Prostate gland (tissue), 2 donors: Measurements from ENCODE around the gene VEGFB.
A peak's percentile ranks its signal among the peaks of the same experiment; 100 is the strongest.

Experiments used
- POLR2A ChIP-seq: fragments of 450-650 bp; IDR thresholded peaks from one replicate; pipeline ENCODE4 v1.6.1; 2016; ENCODE audit warnings: antibody characterized with exemption, mild to moderate bottlenecking
- TF ChIP-seq, protein P1 (sequence below), 4 experiments: fragments of 200-600 bp in 2 of 4; fragments of 450-650 bp in 2 of 4; sonication (generic) in 2 of 4; IDR thresholded peaks; 1 replicate in 3 of 4; 2 replicates in 1 of 4; pipeline ENCODE4 v1.5.1; 2016 to 2019; ENCODE audit warnings: antibody characterized with exemption in 4 of 4, mild to moderate bottlenecking in 2 of 4, moderate library complexity in 2 of 4

DNA sequence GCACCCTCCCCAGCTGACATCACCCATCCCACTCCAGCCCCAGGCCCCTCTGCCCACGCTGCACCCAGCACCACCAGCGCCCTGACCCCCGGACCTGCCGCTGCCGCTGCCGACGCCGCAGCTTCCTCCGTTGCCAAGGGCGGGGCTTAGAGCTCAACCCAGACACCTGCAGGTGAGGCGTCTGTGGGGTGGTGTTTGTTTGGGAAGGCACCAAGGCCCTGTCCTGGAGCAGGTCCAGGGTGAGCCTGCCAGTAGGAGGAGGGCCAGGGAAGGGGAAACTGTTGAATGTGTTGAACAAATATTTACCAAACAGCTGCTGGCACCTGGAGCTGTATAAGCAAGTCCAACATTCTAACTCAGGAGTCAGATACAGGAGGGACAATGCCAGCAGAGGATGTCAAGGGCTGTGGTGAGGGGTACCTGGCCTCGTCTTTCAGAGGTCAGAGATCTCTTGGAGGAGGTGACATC, 3.1 kb downstream of the VEGFB start:
- TF ChIP-seq, protein P1, sequence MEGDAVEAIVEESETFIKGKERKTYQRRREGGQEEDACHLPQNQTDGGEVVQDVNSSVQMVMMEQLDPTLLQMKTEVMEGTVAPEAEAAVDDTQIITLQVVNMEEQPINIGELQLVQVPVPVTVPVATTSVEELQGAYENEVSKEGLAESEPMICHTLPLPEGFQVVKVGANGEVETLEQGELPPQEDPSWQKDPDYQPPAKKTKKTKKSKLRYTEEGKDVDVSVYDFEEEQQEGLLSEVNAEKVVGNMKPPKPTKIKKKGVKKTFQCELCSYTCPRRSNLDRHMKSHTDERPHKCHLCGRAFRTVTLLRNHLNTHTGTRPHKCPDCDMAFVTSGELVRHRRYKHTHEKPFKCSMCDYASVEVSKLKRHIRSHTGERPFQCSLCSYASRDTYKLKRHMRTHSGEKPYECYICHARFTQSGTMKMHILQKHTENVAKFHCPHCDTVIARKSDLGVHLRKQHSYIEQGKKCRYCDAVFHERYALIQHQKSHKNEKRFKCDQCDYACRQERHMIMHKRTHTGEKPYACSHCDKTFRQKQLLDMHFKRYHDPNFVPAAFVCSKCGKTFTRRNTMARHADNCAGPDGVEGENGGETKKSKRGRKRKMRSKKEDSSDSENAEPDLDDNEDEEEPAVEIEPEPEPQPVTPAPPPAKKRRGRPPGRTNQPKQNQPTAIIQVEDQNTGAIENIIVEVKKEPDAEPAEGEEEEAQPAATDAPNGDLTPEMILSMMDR (IDR thresholded peaks at IDR 0.05), result peak in 2 of 4 experiments; percentile 40 to 42
- TF ChIP-seq POLR2A, result no peak
